Kidney epithelial cell (primary cell): ENCODE measurements around the gene TAL2. TPM values are rescaled to one million over a fixed set of nuclear protein-coding genes. Genes with fewer than 3 reads are reported as not detected.

Experiments
- DNase-seq: peaks from one replicate; pipeline ENCODE4 v3.0.0-alpha.2; 2010; ENCODE audit warnings: low read depth
- H3K27me3 ChIP-seq: 2 replicates; pipeline ENCODE4 v1.6.0; 2011; ENCODE audit warnings: low read length; ENCODE audit not compliant: control insufficient read depth, insufficient read depth
- H3K36me3 ChIP-seq: 2 replicates; pipeline ENCODE4 v1.5.1; 2011; ENCODE audit warnings: low read length; ENCODE audit not compliant: control insufficient read depth, insufficient read depth
- H3K4me3 ChIP-seq: 2 replicates; pipeline ENCODE4 v1.5.1; 2011; ENCODE audit warnings: low read depth, mild to moderate bottlenecking, control low read depth, low read length
- CTCF ChIP-seq: IDR thresholded peaks from 2 replicates; pipeline ENCODE4 v1.5.1; 2011; ENCODE audit warnings: mild to moderate bottlenecking, moderate library complexity, low read length, control low read depth, inconsistent platforms; ENCODE audit not compliant: insufficient read depth, poor library complexity, severe bottlenecking
- total RNA-seq: library from RNA; depleted of rRNA; stranded (reverse); fragments of >200 nt; gene quantifications from 2 replicates; pipeline ENCODE4 v1.2.3, GENCODE V29; 2015

TAL2 gene
- total RNA-seq, 1 donor from 2014 or later = 0.33 TPM

- no peak for DNase-seq
- TF ChIP-seq CTCF = no peak
- Histone ChIP-seq H3K36me3 (no peaks in the 10 kb centered on the region), H3K4me3 (no peak overlapping the region), H3K27me3 (no peaks in the 10 kb centered on the region)
Observed at GRCh38 chr9:105670775-105671174, 8.5 kb downstream of the TAL2 start.

- H3K4me3 ChIP-seq = no peak overlapping the region
- DNase-seq = no peak
- no peaks in the 10 kb centered on the region for H3K36me3 ChIP-seq
- no peak for TF ChIP-seq CTCF
- no peaks in the 10 kb centered on the region for H3K27me3 ChIP-seq
Observed at GRCh38 chr9:105672711-105673234, 10.5 kb downstream of the TAL2 start.

GRCh38 chr9:105673850-105674387, 11.7 kb downstream of the TAL2 start:
- H3K4me3 ChIP-seq = no peak overlapping the region
- TF ChIP-seq CTCF = no peak
- no peak for DNase-seq
- H3K36me3 ChIP-seq = no peaks in the 10 kb centered on the region
- no peaks in the 10 kb centered on the region for H3K27me3 ChIP-seq

GRCh38 chr9:105676351-105676923, 14.2 kb downstream of the TAL2 start:
- DNase-seq = no peak
- Histone ChIP-seq H3K36me3 (no peaks in the 10 kb centered on the region), H3K27me3 (no peaks in the 10 kb centered on the region), H3K4me3 (no peak overlapping the region)
- TF ChIP-seq CTCF = no peak

- Histone ChIP-seq H3K4me3 (no peak overlapping the region), H3K27me3 (no peaks in the 10 kb centered on the region), H3K36me3 (no peaks in the 10 kb centered on the region)
- no peak for DNase-seq
- TF ChIP-seq CTCF = no peak
Observed at GRCh38 chr9:105678163-105678562, 15.9 kb downstream of the TAL2 start.

GRCh38 chr9:105678781-105679180, 16.5 kb downstream of the TAL2 start:
- Histone ChIP-seq H3K4me3 (no peak overlapping the region), H3K36me3 (no peaks in the 10 kb centered on the region), H3K27me3 (no peaks in the 10 kb centered on the region)
- no peak for TF ChIP-seq CTCF
- DNase-seq = no peak
